ENCODE data around the gene DCTN2.

The DCTN2 gene

DNA sequence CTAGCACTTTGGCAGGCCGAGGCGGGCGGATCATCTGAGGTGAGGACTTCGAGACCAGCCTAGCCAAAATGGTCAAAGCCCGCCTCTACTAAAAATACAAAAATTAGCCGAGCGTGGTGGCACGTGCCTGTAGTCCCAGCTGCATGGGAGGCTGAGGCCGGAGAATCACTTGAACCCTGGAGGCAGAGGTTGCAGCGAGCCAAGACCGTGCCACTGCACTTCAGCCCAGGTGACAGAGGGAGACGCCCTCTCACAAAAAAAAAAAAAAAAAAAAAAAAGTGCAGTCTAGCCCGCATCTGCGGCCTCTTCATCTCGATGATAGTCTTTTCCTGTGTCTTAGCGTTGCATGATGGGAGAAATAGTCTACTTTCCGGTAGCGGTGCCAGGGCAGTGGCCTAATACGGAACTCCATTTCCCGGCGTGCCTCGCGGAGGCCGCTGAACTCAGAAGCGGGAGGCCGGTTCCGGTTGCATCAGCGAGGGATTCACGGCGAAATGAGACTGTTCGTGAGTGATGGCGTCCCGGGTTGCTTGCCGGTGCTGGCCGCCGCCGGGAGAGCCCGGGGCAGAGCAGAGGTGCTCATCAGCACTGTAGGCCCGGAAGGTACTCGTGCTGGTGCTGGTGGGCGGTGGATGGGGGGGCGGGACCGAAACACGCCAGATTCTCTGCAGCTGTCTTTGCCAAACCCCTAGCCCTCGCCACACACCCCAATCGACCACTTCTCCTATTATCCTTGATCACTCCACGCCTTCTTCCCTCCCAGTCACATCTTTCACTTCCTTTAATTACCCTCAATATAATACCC, 59.2 kb downstream of the DCTN2 start, which contains the start of gene MARS1:
Gene MARS1, plus strand, starts transcription at position 472 of the 805 bp plus-strand sequence. Its CDS starts 23 bp downstream, at position 495.
- DNase-seq (ENCODE audit: low read depth) = peak; percentile 96
- TF ChIP-seq, protein P1, sequence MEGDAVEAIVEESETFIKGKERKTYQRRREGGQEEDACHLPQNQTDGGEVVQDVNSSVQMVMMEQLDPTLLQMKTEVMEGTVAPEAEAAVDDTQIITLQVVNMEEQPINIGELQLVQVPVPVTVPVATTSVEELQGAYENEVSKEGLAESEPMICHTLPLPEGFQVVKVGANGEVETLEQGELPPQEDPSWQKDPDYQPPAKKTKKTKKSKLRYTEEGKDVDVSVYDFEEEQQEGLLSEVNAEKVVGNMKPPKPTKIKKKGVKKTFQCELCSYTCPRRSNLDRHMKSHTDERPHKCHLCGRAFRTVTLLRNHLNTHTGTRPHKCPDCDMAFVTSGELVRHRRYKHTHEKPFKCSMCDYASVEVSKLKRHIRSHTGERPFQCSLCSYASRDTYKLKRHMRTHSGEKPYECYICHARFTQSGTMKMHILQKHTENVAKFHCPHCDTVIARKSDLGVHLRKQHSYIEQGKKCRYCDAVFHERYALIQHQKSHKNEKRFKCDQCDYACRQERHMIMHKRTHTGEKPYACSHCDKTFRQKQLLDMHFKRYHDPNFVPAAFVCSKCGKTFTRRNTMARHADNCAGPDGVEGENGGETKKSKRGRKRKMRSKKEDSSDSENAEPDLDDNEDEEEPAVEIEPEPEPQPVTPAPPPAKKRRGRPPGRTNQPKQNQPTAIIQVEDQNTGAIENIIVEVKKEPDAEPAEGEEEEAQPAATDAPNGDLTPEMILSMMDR (IDR thresholded peaks at IDR 0.05; ENCODE audit: control insufficient read depth, extremely low read depth, insufficient read depth) = peak; percentile 38
- peak within 1 kb of the TSS; percentile 98 for H3K4me3 ChIP-seq (ENCODE audit: low read depth, low read length)

- TF ChIP-seq, protein P1 (IDR thresholded peaks at IDR 0.05; ENCODE audit: control insufficient read depth, extremely low read depth, insufficient read depth) = no peak
- H3K4me3 ChIP-seq (ENCODE audit: low read depth, low read length) = peak overlapping the region; percentile 98; the same call in 1 of the 2 replicates
- no peak for DNase-seq (ENCODE audit: low read depth)
These were observed 59.9 kb downstream of the DCTN2 start for GRCh38 chr12:57487055-57487596.

DNA sequence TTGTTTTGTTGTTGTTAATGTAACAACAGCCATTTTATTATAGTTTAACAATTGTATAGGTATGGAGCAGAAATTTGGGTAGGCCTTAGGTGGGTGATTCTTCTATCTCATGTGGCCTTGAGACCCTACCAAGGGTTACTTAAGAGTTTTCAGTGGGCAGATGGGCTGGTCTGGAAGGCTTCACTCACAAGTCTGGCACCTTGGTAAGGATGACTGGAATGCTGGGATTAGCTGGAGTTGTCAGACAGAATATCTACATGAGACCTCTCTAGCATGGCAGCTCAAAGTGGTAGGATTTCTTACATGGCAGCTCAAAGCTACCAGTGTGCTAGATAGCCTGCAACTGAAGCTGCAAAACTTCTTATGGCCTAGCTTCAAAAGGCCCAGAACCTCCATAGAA, 61.3 kb downstream of the DCTN2 start:
- TF ChIP-seq, protein P1 (IDR thresholded peaks at IDR 0.05; ENCODE audit: control insufficient read depth, extremely low read depth, insufficient read depth) = no peak

GRCh38 chr12:57483466-57483865, 63.5 kb downstream of the DCTN2 start:
- DNase-seq (ENCODE audit: low read depth) = no peak
- TF ChIP-seq, protein P1 (IDR thresholded peaks at IDR 0.05; ENCODE audit: control insufficient read depth, extremely low read depth, insufficient read depth) = no peak
- no peak overlapping the region for H3K4me3 ChIP-seq (ENCODE audit: low read depth, low read length)

More for the DNA sequence above, 61.3 kb downstream of the DCTN2 start:
- DNase-seq (ENCODE audit: low read depth) = no peak
- no peak overlapping the region for H3K4me3 ChIP-seq (ENCODE audit: low read depth, low read length)

- no peak overlapping the region for H3K4me3 ChIP-seq (ENCODE audit: low read depth, low read length)
- TF ChIP-seq, protein P1 (IDR thresholded peaks at IDR 0.05; ENCODE audit: control insufficient read depth, extremely low read depth, insufficient read depth) = no peak
- no peak for DNase-seq (ENCODE audit: low read depth)
These were observed 65.3 kb downstream of the DCTN2 start for GRCh38 chr12:57481671-57482070.

All from LNCaP clone FGC (cell line).